K562 (cell line): ENCODE measurements around the gene SORT1. TPM values are rescaled to one million over a fixed set of nuclear protein-coding genes. Genes with fewer than 3 reads are reported as not detected.

Experiments
- CBX3 ChIP-seq, 2 experiments: IDR thresholded peaks; 1 replicate in 1 of 2; 2 replicates in 1 of 2; pipeline ENCODE4 v1.6.1; 2012; ENCODE audit warnings: inconsistent platforms in 2 of 2, low read length in 2 of 2, borderline replicate concordance in 1 of 2, control low read depth in 1 of 2
- CREM ChIP-seq: IDR thresholded peaks from 2 replicates; pipeline ENCODE4 v1.6.1; 2014; ENCODE audit warnings: antibody characterized with exemption, low read depth
- DPF2 ChIP-seq: fragments of 450-650 bp; IDR thresholded peaks from 2 replicates; pipeline ENCODE4 v1.6.1; 2016
- GTF2A2 ChIP-seq: IDR thresholded peaks from 2 replicates; pipeline ENCODE4 v1.6.1; 2016; ENCODE audit warnings: mild to moderate bottlenecking, missing genetic modification characterization, missing compliant biosample characterization
- HNRNPUL1 ChIP-seq: fragments of 200-400 bp; formaldehyde crosslinking; IDR thresholded peaks from 2 replicates; pipeline ENCODE4 v1.6.1; 2017; ENCODE audit warnings: low read length
- JUN ChIP-seq, 2 experiments: sonication (generic) in 1 of 2; formaldehyde crosslinking in 1 of 2; IDR thresholded peaks; 2 replicates each; pipeline versions ENCODE4 v1.6.1 to v1.8.0; 2012 to 2022; ENCODE audit warnings: borderline replicate concordance in 2 of 2, mild to moderate bottlenecking in 2 of 2, improper control_type of control experiment in 1 of 2, low read depth in 1 of 2, low read length in 1 of 2, missing genetic modification reagents in 1 of 2
- MEF2D ChIP-seq: conservative IDR thresholded peaks from 2 replicates; pipeline ENCODE4 v1.6.1; 2016; ENCODE audit warnings: low read depth, missing genetic modification characterization, missing compliant biosample characterization
- PHB ChIP-seq: fragments of 250-450 bp; sonication (Bioruptor Pico); IDR thresholded peaks from 2 replicates; pipeline ENCODE4 v1.5.0; 2021
- PKNOX1 ChIP-seq: fragments of 450-650 bp; IDR thresholded peaks from 2 replicates; pipeline ENCODE4 v1.6.1; 2016
- POLR2H ChIP-seq: IDR thresholded peaks from 2 replicates; pipeline ENCODE4 v1.6.1; 2016; ENCODE audit warnings: missing genetic modification characterization, low read depth, mild to moderate bottlenecking, control low read depth, missing compliant biosample characterization, moderate library complexity
- POLR3G ChIP-seq: IDR thresholded peaks from 2 replicates; pipeline ENCODE4 v1.6.1; 2011; ENCODE audit not compliant: insufficient read length, insufficient replicate concordance; ENCODE audit errors: extremely low read depth
- SLC30A9 ChIP-seq: fragments of 250-450 bp; sonication (Bioruptor Pico); IDR thresholded peaks from 2 replicates; pipeline ENCODE4 v1.8.0; 2022; ENCODE audit warnings: mild to moderate bottlenecking, moderate library complexity
- SNIP1 ChIP-seq: fragments of 450-650 bp; IDR thresholded peaks from 2 replicates; pipeline ENCODE4 v1.7.1; 2017; ENCODE audit warnings: low read depth, mild to moderate bottlenecking
- TAF9B ChIP-seq: fragments of 450-650 bp; IDR thresholded peaks from 2 replicates; pipeline ENCODE4 v1.6.1; 2018; ENCODE audit warnings: mild to moderate bottlenecking; ENCODE audit not compliant: partially characterized antibody
- TCFL5 ChIP-seq: fragments of 250-450 bp; sonication (Bioruptor Pico); conservative IDR thresholded peaks from 2 replicates; pipeline ENCODE4 v1.6.1; 2021; ENCODE audit warnings: mild to moderate bottlenecking, moderate library complexity, matching md5 sums
- ZBTB5 ChIP-seq: fragments of 450-650 bp; IDR thresholded peaks from 2 replicates; pipeline ENCODE4 v1.6.1; 2017; ENCODE audit warnings: antibody characterized with exemption
- ZNF146 ChIP-seq: IDR thresholded peaks from one replicate; pipeline ENCODE4 v1.6.1; 2018; ENCODE audit warnings: missing compliant biosample characterization; ENCODE audit not compliant: unreplicated experiment
- ZNF217 ChIP-seq: sonication (generic); formaldehyde crosslinking; IDR thresholded peaks from 2 replicates; pipeline ENCODE4 v1.8.0; 2022; ENCODE audit warnings: mild to moderate bottlenecking, missing genetic modification reagents
- ZNF280A ChIP-seq: fragments of 450-650 bp; IDR thresholded peaks from 2 replicates; pipeline ENCODE4 v1.6.1; 2018; ENCODE audit warnings: mild to moderate bottlenecking, low read depth; ENCODE audit not compliant: partially characterized antibody
- ZNF518B ChIP-seq: fragments of 250-450 bp; sonication (Bioruptor Pico); IDR thresholded peaks from 2 replicates; pipeline ENCODE4 v1.5.0; 2021; ENCODE audit warnings: mild to moderate bottlenecking, moderate library complexity
- polyA plus RNA-seq, 8 experiments: library from polyadenylated mRNA; depleted of rRNA in 4 of 8; stranded (reverse) in 5 of 8; unstranded in 3 of 8; fragments of >200 nt; fragmentation: Nextera tagmentation in 2 of 8; fragmentation: Illumina TruSeq in 1 of 8; extraction: Ambion mirVana in 2 of 8; extraction: Trizol in 1 of 8; gene quantifications; 2 replicates each; pipeline versions ENCODE4 v1.2.1 to v1.2.3, GENCODE V29; 2011 to 2014; ENCODE audit warnings: inconsistent platforms in 1 of 8, missing spikeins in 1 of 8
- total RNA-seq, 7 experiments: library from RNA; depleted of rRNA in 6 of 7; stranded (reverse); fragments of >200 nt in 6 of 7; fragmentation: Illumina TruSeq in 2 of 7; extraction: Trizol in 2 of 7; gene quantifications; 2 replicates each; pipeline versions ENCODE4 v1.2.1 to v1.2.3, GENCODE V29; 2011 to 2021; ENCODE audit warnings: low replicate concordance in 1 of 7

Gene SORT1
- total and polyA plus RNA-seq, 9 of the 15 experiments (the other 6 are each of a cell fraction or from before 2014, with no cell fraction given), result 27.4 to 112 (median 65.0) TPM

GRCh38 chr1:109426281-109427170 lies 28.8 kb upstream of the SORT1 start, which contains the start of gene PSMA5 (continued):
- TF ChIP-seq ZNF217 (CRISPR knock-in tag) (no peak), JUN (IDR thresholded peaks at IDR 0.05; ENCODE audit: borderline replicate concordance, low read depth, low read length) (0 out of 2 replicates have a peak, but pooled peaks have one; percentile 18), JUN (CRISPR knock-in tag; IDR thresholded peaks at IDR 0.05; ENCODE audit: borderline replicate concordance) (no peak), TCFL5 (CRISPR knock-in tag) (no peak), CBX3 (IDR thresholded peaks at IDR 0.05; ENCODE audit: borderline replicate concordance in 1 of 2, low read length in 2 of 2) (peak in 1 of 2 experiments; percentile 74; a peak in 1 of 3 replicates), ZBTB5 (no peak), SLC30A9 (CRISPR knock-in tag) (no peak), DPF2 (peak; percentile 43; the same call in 1 of the 2 replicates), MEF2D (no peak), ZNF518B (no peak), CREM (peak; percentile 88), HNRNPUL1 (no peak), POLR3G (no peak), PHB (no peak), GTF2A2 (no peak), ZNF146 (CRISPR knock-in tag) (no peak), POLR2H (tag) (peak; percentile 89), ZNF280A (no peak), PKNOX1 (peak; percentile 52), TAF9B (peak; percentile 90), SNIP1 (no peak)
